AG04449 (cell line): ENCODE measurements around the gene OR14A16.

Source experiments
- CTCF ChIA-PET: fragments of 350-600 bp; formaldehyde crosslinking; extraction: SDS; loops from one replicate; lab custom pipeline; 2021; ENCODE audit warnings: antibody characterized with exemption; lab: Yijun Ruan, JAX
- POLR2A ChIA-PET: fragments of 400-600, 350-600 bp; formaldehyde crosslinking; extraction: SDS; loops from one replicate; lab custom pipeline; 2020; ENCODE audit warnings: antibody characterized with exemption, inconsistent platforms; lab: Yijun Ruan, JAX
- DNase-seq: peaks from one replicate; pipeline ENCODE4 v3.0.0-alpha.2; 2010; ENCODE audit warnings: low read depth, low spot score
- H3K4me3 ChIP-seq: 2 replicates; pipeline ENCODE4 v1.5.1; 2011; ENCODE audit warnings: low read depth, mild to moderate bottlenecking, control low read depth, low read length
- TF ChIP-seq, protein P1 (sequence below): IDR thresholded peaks from one replicate; pipeline ENCODE4 v1.5.1; 2011; ENCODE audit warnings: mild to moderate bottlenecking, moderate library complexity, low read length, control low read depth, inconsistent platforms; ENCODE audit not compliant: insufficient read depth; ENCODE audit errors: missing control alignments

Gene OR14A16

DNA sequence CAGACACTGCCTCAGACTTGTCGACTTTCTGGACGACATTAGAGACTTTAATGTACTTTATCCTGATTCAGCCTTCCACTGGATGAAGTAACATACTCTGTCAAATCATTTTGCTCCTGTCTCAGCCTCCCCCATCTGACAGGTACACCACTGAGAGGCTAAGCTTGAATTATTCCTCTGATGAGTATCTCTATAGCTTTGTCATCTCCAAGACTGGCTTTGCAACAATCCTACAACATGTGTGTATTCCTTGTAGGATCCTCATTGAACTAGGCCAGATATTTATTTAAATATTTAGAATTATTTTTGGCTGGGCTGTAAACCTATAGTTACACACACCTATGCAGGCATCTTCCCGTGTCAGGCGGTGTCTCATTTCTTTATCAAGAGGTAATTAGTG is 32.0 kb upstream of the OR14A16 start:
- no peak for DNase-seq
- H3K4me3 ChIP-seq = no peak overlapping the region
- POLR2A ChIA-PET = no interaction called here
- TF ChIP-seq, protein P1, sequence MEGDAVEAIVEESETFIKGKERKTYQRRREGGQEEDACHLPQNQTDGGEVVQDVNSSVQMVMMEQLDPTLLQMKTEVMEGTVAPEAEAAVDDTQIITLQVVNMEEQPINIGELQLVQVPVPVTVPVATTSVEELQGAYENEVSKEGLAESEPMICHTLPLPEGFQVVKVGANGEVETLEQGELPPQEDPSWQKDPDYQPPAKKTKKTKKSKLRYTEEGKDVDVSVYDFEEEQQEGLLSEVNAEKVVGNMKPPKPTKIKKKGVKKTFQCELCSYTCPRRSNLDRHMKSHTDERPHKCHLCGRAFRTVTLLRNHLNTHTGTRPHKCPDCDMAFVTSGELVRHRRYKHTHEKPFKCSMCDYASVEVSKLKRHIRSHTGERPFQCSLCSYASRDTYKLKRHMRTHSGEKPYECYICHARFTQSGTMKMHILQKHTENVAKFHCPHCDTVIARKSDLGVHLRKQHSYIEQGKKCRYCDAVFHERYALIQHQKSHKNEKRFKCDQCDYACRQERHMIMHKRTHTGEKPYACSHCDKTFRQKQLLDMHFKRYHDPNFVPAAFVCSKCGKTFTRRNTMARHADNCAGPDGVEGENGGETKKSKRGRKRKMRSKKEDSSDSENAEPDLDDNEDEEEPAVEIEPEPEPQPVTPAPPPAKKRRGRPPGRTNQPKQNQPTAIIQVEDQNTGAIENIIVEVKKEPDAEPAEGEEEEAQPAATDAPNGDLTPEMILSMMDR = no peak
- CTCF ChIA-PET = no interaction called here

DNA sequence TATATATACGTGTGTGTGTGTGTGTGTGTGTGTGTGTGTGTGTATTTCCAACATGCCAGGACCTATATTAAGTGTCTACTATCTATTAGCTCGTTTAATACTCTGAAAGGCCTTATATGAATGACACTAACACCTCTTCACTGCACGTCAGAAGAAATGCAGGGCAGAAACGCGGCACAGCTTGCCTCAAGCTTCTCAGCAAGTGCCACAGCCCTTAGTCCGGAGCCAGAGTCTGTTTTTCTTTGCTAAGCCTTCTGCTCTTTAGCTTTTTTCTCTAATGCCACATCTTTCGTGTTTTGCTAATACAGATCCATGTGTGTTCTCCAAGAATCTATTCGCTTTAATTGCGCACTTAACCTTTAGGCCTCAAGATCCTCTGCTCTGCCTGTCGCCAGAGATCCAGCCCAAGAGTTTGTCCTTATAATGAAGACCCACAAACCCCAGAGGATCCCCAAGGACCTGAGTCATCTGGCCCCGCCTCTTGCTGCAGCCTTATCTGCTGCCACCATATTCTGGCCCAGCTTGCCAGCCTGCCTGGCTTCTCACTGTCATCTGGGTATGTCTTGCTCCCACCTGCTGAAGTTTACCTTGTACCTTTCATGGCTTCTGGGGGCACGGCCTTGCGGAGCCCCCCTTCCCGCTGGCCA is 31.1 kb upstream of the OR14A16 start:
- no peak for DNase-seq
- POLR2A ChIA-PET = no interaction called here
- TF ChIP-seq, protein P1 = no peak
- H3K4me3 ChIP-seq = no peak overlapping the region
- CTCF ChIA-PET = no interaction called here

DNA sequence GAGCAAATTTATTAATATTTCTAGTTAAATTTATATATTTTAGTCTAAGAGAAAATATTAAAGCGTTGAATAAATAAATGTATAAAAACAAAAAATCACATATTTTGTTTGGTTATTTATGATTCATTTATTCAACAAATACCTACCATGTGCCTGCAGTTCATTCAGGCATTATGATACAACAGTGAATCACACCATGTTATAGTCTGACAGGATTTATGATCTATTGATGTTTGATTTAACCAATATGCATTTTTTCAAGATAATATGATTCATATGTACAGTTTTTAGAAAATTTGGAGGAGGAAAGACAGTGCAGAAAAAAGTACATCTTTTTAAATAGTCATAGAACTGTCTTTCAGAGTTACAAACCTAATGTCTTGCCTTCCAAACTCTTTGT is 25.7 kb upstream of the OR14A16 start:
- ChIA-PET CTCF (no interaction called here), POLR2A (no interaction called here)
- DNase-seq = no peak
- no peak overlapping the region for H3K4me3 ChIP-seq
- TF ChIP-seq, protein P1 = no peak

DNA sequence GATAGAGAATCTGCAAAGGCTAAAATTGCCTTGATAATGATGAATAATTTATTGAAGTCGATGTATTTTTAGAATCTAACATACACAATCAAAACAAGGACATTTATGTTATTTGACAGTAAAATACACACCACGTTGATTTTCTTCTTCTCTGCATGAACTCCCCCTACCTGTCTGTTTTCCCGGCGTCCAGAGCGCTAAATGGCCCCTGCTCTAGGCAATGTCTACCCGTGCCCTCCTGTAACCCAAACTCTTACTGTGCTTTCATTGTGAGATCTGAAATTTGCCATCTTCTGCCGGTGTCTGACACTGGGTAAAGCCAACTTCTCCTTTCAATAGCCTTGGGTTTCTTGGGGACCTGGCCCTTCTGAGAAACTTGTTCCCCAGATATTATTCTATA is 24.4 kb upstream of the OR14A16 start:
- ChIA-PET CTCF (no interaction called here), POLR2A (no interaction called here)
- DNase-seq = no peak
- no peak overlapping the region for H3K4me3 ChIP-seq
- TF ChIP-seq, protein P1 = no peak

DNA sequence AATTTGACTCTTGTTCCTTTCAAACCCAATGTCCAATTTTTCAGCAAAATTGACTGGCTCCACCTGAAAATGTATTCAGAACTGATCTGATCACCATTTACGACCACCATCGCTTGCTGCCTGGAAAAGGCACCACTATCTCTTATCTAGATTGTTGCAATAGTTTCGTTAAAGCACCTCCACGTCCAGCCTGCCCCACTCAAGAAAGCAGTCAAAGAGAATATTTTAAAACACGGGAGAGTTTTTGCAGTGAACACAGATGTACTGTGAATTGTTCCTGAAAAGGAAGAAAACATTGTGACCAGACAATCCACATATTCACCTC is 21.7 kb upstream of the OR14A16 start:
- H3K4me3 ChIP-seq = no peak overlapping the region
- CTCF ChIA-PET = no interaction called here
- no peak for DNase-seq
- TF ChIP-seq, protein P1 = no peak
- POLR2A ChIA-PET = no interaction called here

DNA sequence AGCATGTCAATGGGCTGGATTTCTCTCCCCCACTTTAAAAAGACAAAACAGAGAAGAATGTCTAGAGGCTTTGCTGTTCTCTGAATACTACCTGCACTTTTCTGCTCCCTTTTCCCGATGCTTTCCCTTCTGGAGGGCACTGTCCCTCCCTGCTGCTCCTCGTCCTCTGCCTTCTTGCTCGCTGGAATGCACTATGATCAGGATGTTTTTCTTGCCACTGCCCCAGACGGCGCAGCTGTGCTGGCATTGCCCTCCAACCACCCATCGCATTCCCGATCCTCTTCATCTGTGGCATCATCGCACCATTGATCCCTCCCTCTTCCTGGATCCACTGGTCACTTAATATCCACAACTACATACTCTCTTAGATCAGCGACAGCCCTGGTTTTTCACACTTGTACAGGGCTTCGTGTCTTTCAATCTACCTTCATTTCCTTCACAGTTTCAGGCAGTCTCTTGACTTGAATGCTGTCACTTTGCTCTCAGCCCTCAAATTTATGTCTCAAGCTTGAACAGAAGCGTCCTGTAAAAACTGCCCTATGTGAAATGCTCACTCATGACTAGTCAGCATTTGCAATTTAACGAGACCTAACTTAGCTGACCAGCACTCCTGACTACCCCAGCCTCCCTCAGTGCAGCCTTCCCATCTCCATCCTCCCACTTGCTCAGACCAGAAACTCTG is 21.2 kb upstream of the OR14A16 start:
- CTCF ChIA-PET = no interaction called here
- POLR2A ChIA-PET = no interaction called here
- TF ChIP-seq, protein P1 = no peak
- no peak overlapping the region for H3K4me3 ChIP-seq
- DNase-seq = no peak
